DMS53 treated with DMSO at 0.1 percent for 48 hours (cell line): ENCODE data around the gene ZNF331.

Experiments
- DNase-seq: peaks from one replicate; lab custom pipeline; 2025; ENCODE audit not compliant: unreplicated experiment; lab: John Stamatoyannopoulos, UW

ZNF331 gene

DNA sequence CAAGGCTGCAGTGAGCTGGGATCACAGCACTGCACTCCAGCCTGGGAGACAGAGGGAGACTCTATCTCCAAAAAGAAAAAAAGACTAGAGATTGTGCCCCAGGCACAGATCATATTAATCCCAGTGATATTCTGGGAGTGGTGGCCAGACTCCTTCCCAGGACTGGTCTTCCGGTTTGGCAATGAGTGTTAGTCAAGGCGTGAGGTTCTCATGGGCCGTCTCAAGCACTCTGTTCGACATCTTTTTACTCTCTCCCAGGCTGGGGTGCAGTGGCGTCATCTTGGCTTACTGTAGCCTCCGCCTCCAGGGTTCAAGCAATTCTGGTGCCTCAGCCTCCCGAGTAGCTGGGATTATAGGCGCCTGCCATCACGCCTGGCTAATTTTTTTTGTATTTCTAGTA lies 88.5 kb downstream of the ZNF331 start:
- DNase-seq, result no peak

- DNase-seq, result no peak
Measured at GRCh38 chr19:53626976-53627375, 89.0 kb downstream of the ZNF331 start.
